HCT116 (cell line): Measurements from ENCODE around the gene PHPT1. TPM values are rescaled to one million over a fixed set of nuclear protein-coding genes. Genes with fewer than 3 reads are reported as not detected.

Experiments used
- ATAC-seq: fragments of 200-7000 bp; cut with Tn5 transposase; 2 replicates; pipeline ENCODE4 v1.9.1; 2020; ENCODE audit warnings: mild to moderate bottlenecking, moderate library complexity
- BruUV-seq: library from RNA; stranded (reverse); fragments of 400-500 nt; replicated peaks from 2 replicates; lab custom pipeline; 2021; lab: Mats Ljungman, UMichigan
- CTCF ChIA-PET: fragments of 300-600 bp; sonication (Branson Sonifier 250); formaldehyde crosslinking; loops from one replicate; lab custom pipeline; 2021; ENCODE audit warnings: antibody characterized with exemption; lab: Charles Lee
- POLR2A ChIA-PET: fragments of 300-600, 350-600 bp; sonication (Branson Sonifier 250); formaldehyde crosslinking; loops from one replicate; lab custom pipeline; 2021; ENCODE audit warnings: antibody characterized with exemption; lab: Charles Lee
- RAD21 ChIA-PET, 2 experiments: fragments of 300-600 bp; sonication (Branson Sonifier 250); formaldehyde crosslinking; loops; one replicate each; lab custom pipeline; 2023; ENCODE audit warnings: low total read pairs in 2 of 2; ENCODE audit not compliant: uncharacterized antibody in 2 of 2, unreplicated experiment in 2 of 2, low non-redundant PET in 1 of 2; lab: Charles Lee
- DNase-seq: peaks from one replicate; pipeline ENCODE4 v3.0.0-alpha.2; 2010; ENCODE audit warnings: low read depth, low spot score
- H2AFZ ChIP-seq: fragments of 200-600 bp; shearing (Covaris generic), sonication (generic); 2 replicates; pipeline ENCODE4 v1.6.1; 2017; ENCODE audit warnings: low read depth, mixed run types, mixed read lengths, antibody characterized with exemption, low read length; ENCODE audit not compliant: poor library complexity, severe bottlenecking
- H3K27ac ChIP-seq: 2 replicates; pipeline ENCODE4 v1.5.1; 2012; ENCODE audit warnings: low read depth, low read length
- H3K27me3 ChIP-seq: fragments of 200-600 bp; sonication (generic); 2 replicates; pipeline ENCODE4 v1.6.1; 2016; ENCODE audit warnings: mixed run types, low read length, mixed read lengths; ENCODE audit not compliant: insufficient read depth
- H3K36me3 ChIP-seq, 2 experiments: fragments of 200-500 bp in 1 of 2; fragments of 200-600 bp in 1 of 2; sonication (Bioruptor generic) in 1 of 2; sonication (generic) in 1 of 2; 2 replicates each; pipeline versions ENCODE4 v1.5.1 to v1.6.1; 2014 to 2016; ENCODE audit warnings: low read length in 2 of 2, inconsistent platforms in 1 of 2, mixed read lengths in 1 of 2, mixed run types in 1 of 2; ENCODE audit not compliant: insufficient read depth in 2 of 2, control insufficient read depth in 1 of 2
- H3K4me1 ChIP-seq, 2 experiments: fragments of 200-600 bp in 1 of 2; sonication (generic) in 1 of 2; 2 replicates each; pipeline versions ENCODE4 v1.5.1 to v1.6.1; 2012 to 2017; ENCODE audit warnings: low read length in 2 of 2, inconsistent platforms in 1 of 2, mild to moderate bottlenecking in 1 of 2, mixed read lengths in 1 of 2, mixed run types in 1 of 2, moderate library complexity in 1 of 2; ENCODE audit not compliant: insufficient read depth in 2 of 2, control insufficient read depth in 1 of 2
- H3K4me2 ChIP-seq: fragments of 200-600 bp; sonication (generic); 2 replicates; pipeline ENCODE4 v1.6.1; 2017; ENCODE audit warnings: mixed run types, low read length, mixed read lengths
- H3K4me3 ChIP-seq, 2 experiments: fragments of 200-600 bp in 1 of 2; sonication (generic) in 1 of 2; replicated peaks in 1 of 2; 2 replicates each; pipeline ENCODE4 v1.5.1; 2011 to 2016; ENCODE audit warnings: low read length in 2 of 2, control low read depth in 1 of 2, low read depth in 1 of 2, mild to moderate bottlenecking in 1 of 2, mixed read lengths in 1 of 2, mixed run types in 1 of 2
- H3K79me2 ChIP-seq: fragments of 200-600 bp; sonication (generic); 2 replicates; pipeline ENCODE4 v1.6.1; 2017; ENCODE audit warnings: mild to moderate bottlenecking, mixed run types, low read length, moderate library complexity, mixed read lengths; ENCODE audit not compliant: insufficient read depth
- H3K9ac ChIP-seq: fragments of 200-600 bp; sonication (generic); 2 replicates; pipeline ENCODE4 v1.6.1; 2016; ENCODE audit warnings: low read length, mixed read lengths
- H3K9me2 ChIP-seq: fragments of 200-600 bp; sonication (generic), shearing (Covaris generic); 2 replicates; pipeline ENCODE4 v1.6.1; 2017; ENCODE audit warnings: mixed run types, mild to moderate bottlenecking, moderate library complexity; ENCODE audit not compliant: insufficient read depth
- H3K9me3 ChIP-seq, 2 experiments: fragments of 200-500 bp in 1 of 2; fragments of 200-600 bp in 1 of 2; sonication (Bioruptor generic) in 1 of 2; sonication (generic) in 1 of 2; 2 replicates each; pipeline ENCODE4 v1.6.1; 2014 to 2017; ENCODE audit warnings: low read length in 2 of 2, mixed read lengths in 2 of 2, inconsistent platforms in 1 of 2, low read depth in 1 of 2, mild to moderate bottlenecking in 1 of 2, mixed run types in 1 of 2, moderate library complexity in 1 of 2; ENCODE audit not compliant: control insufficient read depth in 1 of 2, insufficient read depth in 1 of 2
- H4K20me1 ChIP-seq: fragments of 200-600 bp; sonication (generic), shearing (Covaris generic); 2 replicates; pipeline ENCODE4 v1.6.1; 2017; ENCODE audit warnings: mixed run types, mild to moderate bottlenecking, moderate library complexity; ENCODE audit not compliant: insufficient read depth
- CBX3 ChIP-seq: IDR thresholded peaks from 2 replicates; pipeline ENCODE4 v1.6.1; 2012; ENCODE audit warnings: low read depth
- FOSL1 ChIP-seq: IDR thresholded peaks from 2 replicates; pipeline ENCODE4 v1.6.1; 2012; ENCODE audit warnings: low read depth
- JUND ChIP-seq: IDR thresholded peaks from 2 replicates; pipeline ENCODE4 v1.6.1; 2012
- POLR2A ChIP-seq: IDR thresholded peaks from 2 replicates; pipeline ENCODE4 v1.7.0; 2011; ENCODE audit warnings: borderline replicate concordance; ENCODE audit not compliant: insufficient read depth, insufficient read length; ENCODE audit errors: extremely low read depth
- RAD21 ChIP-seq: IDR thresholded peaks from 2 replicates; pipeline ENCODE4 v1.6.1; 2012; ENCODE audit warnings: low read depth, mild to moderate bottlenecking
- SP1 ChIP-seq: IDR thresholded peaks from 2 replicates; pipeline ENCODE4 v1.6.1; 2012; ENCODE audit warnings: low read depth
- TCF7L2 ChIP-seq: IDR thresholded peaks from 2 replicates; pipeline ENCODE4 v1.7.0; 2011; ENCODE audit warnings: borderline replicate concordance, inconsistent platforms; ENCODE audit not compliant: insufficient read depth, insufficient read length; ENCODE audit errors: extremely low read depth
- YY1 ChIP-seq: IDR thresholded peaks from 2 replicates; pipeline ENCODE4 v1.6.1; 2011; ENCODE audit warnings: low read length, low read depth, moderate library complexity, mild to moderate bottlenecking; ENCODE audit not compliant: insufficient replicate concordance; ENCODE audit errors: extremely low read depth
- ZFX ChIP-seq: fragments of 450-650 bp; IDR thresholded peaks from 2 replicates; pipeline ENCODE4 v1.6.1; 2017
- ZNF274 ChIP-seq: fragments of 200-500 bp; sonication (Bioruptor generic); IDR thresholded peaks from 2 replicates; pipeline ENCODE4 v1.6.1; 2014; ENCODE audit warnings: mild to moderate bottlenecking, low read depth, low read length, inconsistent platforms
- intact Hi-C: fragments of 100-400 bp; cut with micrococcal nuclease; formaldehyde crosslinking; loops from 2 replicates; pipeline ENCODE4 v1.10.0; 2022
- total RNA-seq: library from RNA; stranded (reverse); gene quantifications from one replicate; pipeline ENCODE4 v1.2.1, GENCODE V29; 2021; ENCODE audit not compliant: unreplicated experiment
- TF ChIP-seq, protein P1 (sequence below), 3 experiments: fragments of 200-600 bp in 1 of 3; sonication (generic) in 1 of 3; IDR thresholded peaks in 2 of 3; conservative IDR thresholded peaks in 1 of 3; 2 replicates each; pipeline ENCODE4 v1.5.1; 2012 to 2017; ENCODE audit warnings: low read depth in 2 of 3, low read length in 2 of 3, antibody characterized with exemption in 1 of 3, borderline replicate concordance in 1 of 3, control low read depth in 1 of 3, mild to moderate bottlenecking in 1 of 3, mixed read lengths in 1 of 3, mixed run types in 1 of 3, moderate library complexity in 1 of 3; ENCODE audit not compliant: insufficient read depth in 1 of 3
- TF ChIP-seq, protein P2 (sequence below): IDR thresholded peaks from 2 replicates; pipeline ENCODE4 v1.6.1; 2012
- TF ChIP-seq, protein P3 (sequence below): IDR thresholded peaks from 2 replicates; pipeline ENCODE4 v1.6.1; 2011; ENCODE audit warnings: mild to moderate bottlenecking, low read length, moderate library complexity; ENCODE audit not compliant: insufficient replicate concordance; ENCODE audit errors: extremely low read depth

PHPT1 gene
- total RNA-seq, 1 experiment from 2014 or later: 148 TPM

DNA sequence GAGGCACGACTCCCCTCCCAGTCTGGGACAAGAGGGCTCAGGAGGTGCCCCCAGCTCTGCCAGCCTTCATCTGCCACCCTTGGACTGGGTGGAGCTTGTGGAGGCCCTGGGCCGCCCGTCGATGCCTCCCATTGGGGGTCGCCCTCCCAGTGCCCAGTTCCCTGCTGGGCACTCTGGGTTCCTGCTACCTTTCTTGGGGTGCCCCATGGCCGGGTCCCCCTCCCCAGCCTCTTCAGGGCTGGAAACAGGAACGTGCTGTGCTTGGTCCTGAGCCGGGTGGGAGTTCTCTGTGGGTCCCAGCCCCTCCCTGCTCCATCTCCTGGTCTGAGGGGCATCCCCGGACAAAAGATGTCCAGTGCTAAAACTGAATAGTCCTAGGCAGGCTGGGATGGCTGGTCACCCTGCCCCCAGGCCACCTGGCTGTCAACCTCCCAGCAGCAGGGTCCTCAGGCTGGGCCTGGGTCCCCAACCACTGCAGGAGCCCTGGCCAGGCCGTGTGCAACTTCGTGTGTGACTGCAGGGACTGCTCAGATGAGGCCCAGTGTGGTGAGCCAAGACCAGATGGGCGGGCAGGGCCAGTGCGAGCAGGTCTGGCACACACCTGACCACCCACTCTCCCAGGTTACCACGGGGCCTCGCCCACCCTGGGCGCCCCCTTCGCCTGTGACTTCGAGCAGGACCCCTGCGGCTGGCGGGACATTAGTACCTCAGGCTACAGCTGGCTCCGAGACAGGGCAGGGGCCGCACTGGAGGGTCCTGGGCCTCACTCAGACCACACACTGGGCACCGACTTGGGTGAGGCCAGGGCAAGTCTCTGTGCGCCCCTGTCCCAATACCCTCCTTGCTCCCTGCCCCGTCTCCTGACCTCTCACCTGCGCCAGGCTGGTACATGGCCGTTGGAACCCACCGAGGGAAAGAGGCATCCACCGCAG lies 3.7 kb downstream of the PHPT1 start:
- H3K79me2 ChIP-seq: peaks cover 14% of the 10 kb centered on the region; the same call in 1 of the 2 replicates
- BruUV-seq: no TSS peak
- TF ChIP-seq POLR2A: no peak
- TF ChIP-seq, protein P1, sequence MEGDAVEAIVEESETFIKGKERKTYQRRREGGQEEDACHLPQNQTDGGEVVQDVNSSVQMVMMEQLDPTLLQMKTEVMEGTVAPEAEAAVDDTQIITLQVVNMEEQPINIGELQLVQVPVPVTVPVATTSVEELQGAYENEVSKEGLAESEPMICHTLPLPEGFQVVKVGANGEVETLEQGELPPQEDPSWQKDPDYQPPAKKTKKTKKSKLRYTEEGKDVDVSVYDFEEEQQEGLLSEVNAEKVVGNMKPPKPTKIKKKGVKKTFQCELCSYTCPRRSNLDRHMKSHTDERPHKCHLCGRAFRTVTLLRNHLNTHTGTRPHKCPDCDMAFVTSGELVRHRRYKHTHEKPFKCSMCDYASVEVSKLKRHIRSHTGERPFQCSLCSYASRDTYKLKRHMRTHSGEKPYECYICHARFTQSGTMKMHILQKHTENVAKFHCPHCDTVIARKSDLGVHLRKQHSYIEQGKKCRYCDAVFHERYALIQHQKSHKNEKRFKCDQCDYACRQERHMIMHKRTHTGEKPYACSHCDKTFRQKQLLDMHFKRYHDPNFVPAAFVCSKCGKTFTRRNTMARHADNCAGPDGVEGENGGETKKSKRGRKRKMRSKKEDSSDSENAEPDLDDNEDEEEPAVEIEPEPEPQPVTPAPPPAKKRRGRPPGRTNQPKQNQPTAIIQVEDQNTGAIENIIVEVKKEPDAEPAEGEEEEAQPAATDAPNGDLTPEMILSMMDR (IDR thresholded peaks at IDR 0.05 in 2 of 3, conservative IDR thresholded peaks at IDR 0.05 in 1 of 3; ENCODE audit: borderline replicate concordance in 1 of 3, insufficient read depth in 1 of 3, low read depth in 2 of 3, low read length in 2 of 3): no peak
- TF ChIP-seq, protein P2, sequence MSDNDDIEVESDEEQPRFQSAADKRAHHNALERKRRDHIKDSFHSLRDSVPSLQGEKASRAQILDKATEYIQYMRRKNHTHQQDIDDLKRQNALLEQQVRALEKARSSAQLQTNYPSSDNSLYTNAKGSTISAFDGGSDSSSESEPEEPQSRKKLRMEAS: no peak
- no peak for TF ChIP-seq FOSL1
- TF ChIP-seq ZFX: no peak
- TF ChIP-seq RAD21: no peak
- no peak for TF ChIP-seq TCF7L2
- TF ChIP-seq JUND: no peak
- no peak for TF ChIP-seq YY1
- no peak for TF ChIP-seq CBX3
- TF ChIP-seq, protein P3, sequence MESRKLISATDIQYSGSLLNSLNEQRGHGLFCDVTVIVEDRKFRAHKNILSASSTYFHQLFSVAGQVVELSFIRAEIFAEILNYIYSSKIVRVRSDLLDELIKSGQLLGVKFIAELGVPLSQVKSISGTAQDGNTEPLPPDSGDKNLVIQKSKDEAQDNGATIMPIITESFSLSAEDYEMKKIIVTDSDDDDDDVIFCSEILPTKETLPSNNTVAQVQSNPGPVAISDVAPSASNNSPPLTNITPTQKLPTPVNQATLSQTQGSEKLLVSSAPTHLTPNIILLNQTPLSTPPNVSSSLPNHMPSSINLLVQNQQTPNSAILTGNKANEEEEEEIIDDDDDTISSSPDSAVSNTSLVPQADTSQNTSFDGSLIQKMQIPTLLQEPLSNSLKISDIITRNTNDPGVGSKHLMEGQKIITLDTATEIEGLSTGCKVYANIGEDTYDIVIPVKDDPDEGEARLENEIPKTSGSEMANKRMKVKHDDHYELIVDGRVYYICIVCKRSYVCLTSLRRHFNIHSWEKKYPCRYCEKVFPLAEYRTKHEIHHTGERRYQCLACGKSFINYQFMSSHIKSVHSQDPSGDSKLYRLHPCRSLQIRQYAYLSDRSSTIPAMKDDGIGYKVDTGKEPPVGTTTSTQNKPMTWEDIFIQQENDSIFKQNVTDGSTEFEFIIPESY: no peak
- no peak for TF ChIP-seq SP1
- TF ChIP-seq ZNF274: no peak
- no peaks in the 10 kb centered on the region for H3K27me3 ChIP-seq
- no peak overlapping the region for H3K9ac ChIP-seq
- H3K4me1 ChIP-seq: peaks cover 4 to 9% of the 10 kb centered on the region in 2 experiments; a peak in 2 of 4 replicates
- no peak overlapping the region for H3K4me2 ChIP-seq
- ChIA-PET POLR2A (no interaction called here), CTCF (no interaction called here), RAD21 (no interaction called here)
- peaks cover 0 to 14% of the 10 kb centered on the region in 2 experiments; a peak in 1 of 4 replicates for H3K36me3 ChIP-seq
- no peak overlapping the region for H3K4me3 ChIP-seq
- no peak overlapping the region for H2AFZ ChIP-seq
- H3K27ac ChIP-seq: no peak overlapping the region
- H3K9me3 ChIP-seq: no peaks in the 10 kb centered on the region
- no peak for DNase-seq
- intact Hi-C loops: no loop called here
- no peaks in the 10 kb centered on the region for H3K9me2 ChIP-seq
- no peak for ATAC-seq
- no peaks in the 10 kb centered on the region for H4K20me1 ChIP-seq
